Epithelial cell of proximal tubule (primary cell): Measurements from ENCODE around the gene ARL16. TPM values are rescaled to one million over a fixed set of nuclear protein-coding genes. Genes with fewer than 3 reads are reported as not detected.

Experiments
- DNase-seq: peaks from one replicate; pipeline ENCODE4 v3.0.0-alpha.2; 2011; ENCODE audit warnings: low read depth
- H3K4me3 ChIP-seq: 2 replicates; pipeline ENCODE4 v1.5.1; 2011; ENCODE audit warnings: low read depth, mild to moderate bottlenecking, low read length
- CTCF ChIP-seq: conservative IDR thresholded peaks from 2 replicates; pipeline ENCODE4 v1.5.1; 2012; ENCODE audit warnings: low read depth, mild to moderate bottlenecking, low read length
- total RNA-seq: library from RNA; depleted of rRNA; stranded (reverse); fragments of >200 nt; gene quantifications from 2 replicates; pipeline ENCODE4 v1.2.3, GENCODE V29; 2015

Gene ARL16, protein sequence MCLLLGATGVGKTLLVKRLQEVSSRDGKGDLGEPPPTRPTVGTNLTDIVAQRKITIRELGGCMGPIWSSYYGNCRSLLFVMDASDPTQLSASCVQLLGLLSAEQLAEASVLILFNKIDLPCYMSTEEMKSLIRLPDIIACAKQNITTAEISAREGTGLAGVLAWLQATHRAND
- total RNA-seq = 43.5 and 59.0 TPM in 2 replicates

- TF ChIP-seq CTCF = no peak
- H3K4me3 ChIP-seq = peak within 1 kb of the TSS; percentile 96
- peak; percentile 91 for DNase-seq
These were observed at the start of gene ARL16, which contains the start of gene HGS for GRCh38 chr17:81683584-81684441. Gene ARL16 (minus strand): TSS chr17:81683797. CDS start chr17:81683753, 44 bp downstream. Gene HGS (plus strand): TSS chr17:81684011. CDS start chr17:81684067, 56 bp downstream.

GRCh38 chr17:81727324-81728031 lies 43.9 kb upstream of the ARL16 start:
- DNase-seq = no peak

DNA sequence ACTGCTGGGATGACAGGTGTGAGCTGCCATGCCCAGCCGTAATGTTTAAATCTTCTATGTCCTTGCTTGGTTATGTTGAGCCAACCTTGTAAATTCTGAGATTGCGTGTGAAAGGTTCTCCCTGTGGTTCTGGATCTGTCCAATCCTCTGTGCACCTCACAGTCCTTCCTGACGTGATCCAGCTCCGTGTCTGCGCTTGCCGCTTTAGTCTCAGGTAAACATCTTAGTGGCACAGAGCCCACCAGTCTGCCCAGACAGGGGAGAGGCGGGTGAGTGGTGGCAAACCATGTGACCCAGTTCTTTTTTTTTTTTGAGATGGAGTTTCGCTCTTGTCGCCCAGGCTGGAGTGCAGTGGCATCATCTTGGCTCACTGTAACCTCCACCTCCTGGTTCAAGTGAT lies 42.4 kb upstream of the ARL16 start:
- DNase-seq = no peak
- H3K4me3 ChIP-seq = no peak overlapping the region
- TF ChIP-seq CTCF = no peak

More at GRCh38 chr17:81727324-81728031, 43.9 kb upstream of the ARL16 start:
- no peak for TF ChIP-seq CTCF
- no peak overlapping the region for H3K4me3 ChIP-seq

DNA sequence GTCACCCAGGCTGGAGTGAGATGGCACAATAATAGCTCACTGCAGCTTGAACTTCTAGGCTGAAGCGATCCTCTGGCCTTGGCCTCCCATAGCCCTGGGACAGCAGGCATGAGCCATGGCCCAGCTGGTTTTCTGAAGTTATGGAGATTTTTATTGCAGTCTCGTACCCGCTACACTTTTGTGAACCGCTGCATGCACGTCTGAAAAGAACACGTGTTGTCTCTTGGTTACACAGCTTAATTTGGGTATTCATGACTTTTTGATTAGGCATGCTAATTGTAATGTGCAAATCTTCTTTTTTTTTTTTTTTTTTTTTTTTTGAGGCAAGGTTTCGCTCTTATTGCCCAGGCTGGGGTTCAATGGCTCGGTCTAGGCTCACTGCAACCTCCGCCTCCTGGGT lies 41.8 kb upstream of the ARL16 start:
- no peak for TF ChIP-seq CTCF
- H3K4me3 ChIP-seq = no peak overlapping the region
- DNase-seq = no peak

GRCh38 chr17:81723651-81724209 lies 40.1 kb upstream of the ARL16 start:
- no peak overlapping the region for H3K4me3 ChIP-seq
- no peak for TF ChIP-seq CTCF
- DNase-seq = no peak

- no peak for DNase-seq
- H3K4me3 ChIP-seq = no peak overlapping the region
- TF ChIP-seq CTCF = no peak
These were observed 38.9 kb upstream of the ARL16 start for GRCh38 chr17:81722184-81723120.
